ENCODE results near the gene ELP1.

GRCh38 chr9:108844856-108845255 is 89.1 kb downstream of the ELP1 start:
- TF ChIP-seq EZH2 (IDR thresholded peaks at IDR 0.05; ENCODE audit: low read length) (no peak), CTCF (optimal IDR thresholded peaks at IDR 0.05 in 1 of 3, IDR thresholded peaks at IDR 0.05 in 1 of 3, conservative IDR thresholded peaks at IDR 0.05 in 1 of 3; ENCODE audit: extremely low read depth in 1 of 3, insufficient read depth in 2 of 3, low read length in 3 of 3) (no peak)
